Activated B cell treated with CpG ODN at 0.5 μM for 24 hours (primary cell): ENCODE measurements around the gene C17orf107. TPM values are rescaled to one million over a fixed set of nuclear protein-coding genes. Genes with fewer than 3 reads are reported as not detected.

Experiments
- ATAC-seq: fragments of 200-7000 bp; cut with Tn5 transposase; one replicate; pipeline ENCODE4 v1.10.0; 2021; ENCODE audit warnings: low read depth, mild to moderate bottlenecking, moderate library complexity
- CTCF ChIA-PET: fragments of 350-600 bp; sonication (Branson Sonifier 250); formaldehyde crosslinking; loops from one replicate; lab custom pipeline; 2021; ENCODE audit warnings: antibody characterized with exemption; lab: Charles Lee
- POLR2A ChIA-PET: fragments of 350-600 bp; sonication (Branson Sonifier 250); formaldehyde crosslinking; loops from one replicate; lab custom pipeline; 2021; ENCODE audit warnings: antibody characterized with exemption; lab: Charles Lee
- DNase-seq: peaks from one replicate; pipeline ENCODE4 v3.0.0; 2022
- H3K27ac Mint-ChIP-seq: one replicate; pipeline ENCODE4 v1.8.0; 2020; ENCODE audit warnings: mixed read lengths
- H3K27me3 Mint-ChIP-seq: one replicate; pipeline ENCODE4 v1.8.0; 2021; ENCODE audit warnings: mixed read lengths
- H3K36me3 Mint-ChIP-seq: one replicate; pipeline ENCODE4 v1.8.0; 2021; ENCODE audit warnings: low read depth, mixed read lengths
- H3K4me1 Mint-ChIP-seq: one replicate; pipeline ENCODE4 v1.8.0; 2021; ENCODE audit warnings: mixed read lengths
- H3K4me3 Mint-ChIP-seq: one replicate; pipeline ENCODE4 v1.8.0; 2020; ENCODE audit warnings: mild to moderate bottlenecking, mixed read lengths
- H3K9me3 Mint-ChIP-seq: one replicate; pipeline ENCODE4 v1.8.0; 2020; ENCODE audit warnings: mixed read lengths
- CTCF ChIP-seq: fragments of 200-600 bp; IDR thresholded peaks from one replicate; pipeline ENCODE4 v1.8.0; 2022; ENCODE audit warnings: antibody characterized with exemption, mild to moderate bottlenecking
- intact Hi-C: fragments of 100-400 bp; cut with micrococcal nuclease; formaldehyde crosslinking; loops from one replicate; pipeline ENCODE4 v1.15.1; 2024
- total RNA-seq: library from RNA; stranded (reverse); gene quantifications from 2 replicates; pipeline ENCODE4 v1.2.3, GENCODE V29; 2022

Gene C17orf107
- total RNA-seq, 1 donor from 2014 or later = 1.8 TPM

GRCh38 chr17:4877089-4877488 is 22.2 kb upstream of the C17orf107 start:
- TF ChIP-seq CTCF = no peak
- peaks cover 3% of the 10 kb centered on the region for H3K4me1 Mint-ChIP-seq
- H3K9me3 Mint-ChIP-seq = no peaks in the 10 kb centered on the region
- ChIA-PET POLR2A (no interaction called here), CTCF (no interaction called here)
- H3K27ac Mint-ChIP-seq = no peak overlapping the region
- peaks cover 43% of the 10 kb centered on the region for H3K36me3 Mint-ChIP-seq
- H3K27me3 Mint-ChIP-seq = no peaks in the 10 kb centered on the region
- intact Hi-C loops = no loop called here
- DNase-seq = no peak
- no peak for ATAC-seq
- no peak overlapping the region for H3K4me3 Mint-ChIP-seq

- ChIA-PET POLR2A (interaction anchor here (0.6 kb wide), 1 partner anchor 268 kb away, joined by 4 read pairs; no protein-coding TSS in a partner anchor), CTCF (interaction anchor here (1.0 kb wide), 1 partner anchor 170 kb away, joined by 3 read pairs; no protein-coding TSS in a partner anchor)
- no peak for DNase-seq
- TF ChIP-seq CTCF = no peak
- no peak for ATAC-seq
- intact Hi-C loops = no loop called here
- Mint-ChIP-seq H3K9me3 (no peaks in the 10 kb centered on the region), H3K4me1 (peaks cover 6% of the 10 kb centered on the region), H3K36me3 (peaks cover 46% of the 10 kb centered on the region), H3K4me3 (no peak overlapping the region), H3K27ac (no peak overlapping the region), H3K27me3 (no peaks in the 10 kb centered on the region)
These were observed 19.7 kb upstream of the C17orf107 start for GRCh38 chr17:4879601-4880000.

GRCh38 chr17:4880857-4881256 is 18.5 kb upstream of the C17orf107 start:
- Mint-ChIP-seq H3K36me3 (peaks cover 56% of the 10 kb centered on the region), H3K4me1 (peaks cover 6% of the 10 kb centered on the region), H3K9me3 (no peaks in the 10 kb centered on the region), H3K27ac (no peak overlapping the region), H3K27me3 (no peaks in the 10 kb centered on the region), H3K4me3 (no peak overlapping the region)
- ChIA-PET CTCF (interaction anchor here (1.0 to 1.3 kb wide), 6 partner anchors 9 to 313 kb away, joined by 3 to 4 read pairs (median 3); partner anchors contain the start of genes ARRB2 and CHRNE), POLR2A (interaction anchor here (0.8 kb wide), 1 partner anchor 149 kb away, joined by 3 read pairs; the partner anchor contains the start of gene MED11)
- ATAC-seq (no peak), DNase-seq (no peak)
- no peak for TF ChIP-seq CTCF
- intact Hi-C loops = no loop called here

DNA sequence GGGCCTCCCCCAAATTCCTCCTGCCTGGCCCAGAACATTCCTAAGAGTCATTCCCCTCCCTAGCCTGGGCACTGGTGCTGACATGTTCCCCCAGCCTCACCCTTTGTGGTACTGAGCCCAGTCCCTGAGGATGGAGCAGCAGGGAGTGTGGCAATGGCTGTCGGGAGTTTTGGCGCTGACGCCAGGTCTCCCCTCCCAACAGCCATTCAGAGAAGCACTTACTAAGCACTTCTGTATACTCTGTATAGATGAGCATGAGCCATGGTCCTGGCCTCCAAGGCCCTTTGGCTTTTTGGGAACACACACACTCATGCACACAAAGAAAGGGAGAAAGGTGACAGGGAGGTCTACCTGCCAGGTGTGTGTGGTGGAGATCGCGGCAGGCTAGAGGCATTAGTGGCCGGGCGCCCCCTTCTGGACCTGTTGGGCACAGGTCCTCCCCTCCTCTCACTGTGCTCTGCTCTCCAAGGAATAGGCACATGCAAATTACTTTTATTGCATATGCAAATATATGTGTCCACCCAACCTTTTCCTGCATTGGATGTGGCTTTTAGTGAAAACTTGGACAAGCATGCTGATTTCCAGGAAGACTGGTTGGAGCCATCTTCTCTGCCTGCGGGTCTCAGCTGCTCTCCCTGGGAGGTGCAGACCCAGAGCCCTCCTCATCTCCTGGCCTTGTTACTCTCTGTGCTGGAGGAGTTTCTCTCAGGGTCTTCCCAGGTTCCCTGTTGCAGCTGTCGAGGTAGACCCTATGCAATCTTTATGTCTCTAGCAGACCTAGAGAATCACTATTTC is 17.4 kb upstream of the C17orf107 start:
- no peaks in the 10 kb centered on the region for H3K9me3 Mint-ChIP-seq
- ChIA-PET POLR2A (interaction anchor here (0.8 kb wide), 1 partner anchor 150 kb away, joined by 3 read pairs; the partner anchor contains the start of gene MED11), CTCF (interaction anchor here (0.7 to 2.0 kb wide), 8 partner anchors 21 to 315 kb away, joined by 3 to 7 read pairs (median 3); partner anchors contain the start of genes CHRNE and MED11)
- no peak overlapping the region for H3K4me3 Mint-ChIP-seq
- TF ChIP-seq CTCF = peak; percentile 45
- intact Hi-C loops = loop anchor here (1.0 kb wide), 4 partner anchors 74 to 172 kb away; partner anchors contain the start of genes ARRB2 and MED11
- peaks cover 60% of the 10 kb centered on the region for H3K36me3 Mint-ChIP-seq
- peak; percentile 93 for ATAC-seq
- H3K4me1 Mint-ChIP-seq = peaks cover 6% of the 10 kb centered on the region
- no peaks in the 10 kb centered on the region for H3K27me3 Mint-ChIP-seq
- H3K27ac Mint-ChIP-seq = no peak overlapping the region
- peak; percentile 50 for DNase-seq

- TF ChIP-seq CTCF = no peak
- Mint-ChIP-seq H3K9me3 (no peaks in the 10 kb centered on the region), H3K4me3 (no peak overlapping the region), H3K27me3 (no peaks in the 10 kb centered on the region), H3K27ac (no peak overlapping the region), H3K4me1 (peaks cover 10% of the 10 kb centered on the region), H3K36me3 (peaks cover 57% of the 10 kb centered on the region)
- no peak for DNase-seq
- ChIA-PET CTCF (interaction anchor here (0.8 kb wide), 1 partner anchor 318 kb away, joined by 3 read pairs; no protein-coding TSS in a partner anchor), POLR2A (no interaction called here)
- intact Hi-C loops = no loop called here
- no peak for ATAC-seq
These were observed 14.8 kb upstream of the C17orf107 start for GRCh38 chr17:4884489-4884888.
